NOMO-1 treated with dmso at 0.1 percent for 144 hours (cell line): Measurements from ENCODE around the gene SORBS2.
"Not testable (repeated sequence)": the region's sequence is repeated elsewhere in the genome, so short reads cannot be mapped to it uniquely, and the experiment has no call there.

Experiments used
- DNase-seq: peaks from one replicate; lab custom pipeline; 2025; ENCODE audit not compliant: unreplicated experiment; lab: John Stamatoyannopoulos, UW

SORBS2 gene

DNA sequence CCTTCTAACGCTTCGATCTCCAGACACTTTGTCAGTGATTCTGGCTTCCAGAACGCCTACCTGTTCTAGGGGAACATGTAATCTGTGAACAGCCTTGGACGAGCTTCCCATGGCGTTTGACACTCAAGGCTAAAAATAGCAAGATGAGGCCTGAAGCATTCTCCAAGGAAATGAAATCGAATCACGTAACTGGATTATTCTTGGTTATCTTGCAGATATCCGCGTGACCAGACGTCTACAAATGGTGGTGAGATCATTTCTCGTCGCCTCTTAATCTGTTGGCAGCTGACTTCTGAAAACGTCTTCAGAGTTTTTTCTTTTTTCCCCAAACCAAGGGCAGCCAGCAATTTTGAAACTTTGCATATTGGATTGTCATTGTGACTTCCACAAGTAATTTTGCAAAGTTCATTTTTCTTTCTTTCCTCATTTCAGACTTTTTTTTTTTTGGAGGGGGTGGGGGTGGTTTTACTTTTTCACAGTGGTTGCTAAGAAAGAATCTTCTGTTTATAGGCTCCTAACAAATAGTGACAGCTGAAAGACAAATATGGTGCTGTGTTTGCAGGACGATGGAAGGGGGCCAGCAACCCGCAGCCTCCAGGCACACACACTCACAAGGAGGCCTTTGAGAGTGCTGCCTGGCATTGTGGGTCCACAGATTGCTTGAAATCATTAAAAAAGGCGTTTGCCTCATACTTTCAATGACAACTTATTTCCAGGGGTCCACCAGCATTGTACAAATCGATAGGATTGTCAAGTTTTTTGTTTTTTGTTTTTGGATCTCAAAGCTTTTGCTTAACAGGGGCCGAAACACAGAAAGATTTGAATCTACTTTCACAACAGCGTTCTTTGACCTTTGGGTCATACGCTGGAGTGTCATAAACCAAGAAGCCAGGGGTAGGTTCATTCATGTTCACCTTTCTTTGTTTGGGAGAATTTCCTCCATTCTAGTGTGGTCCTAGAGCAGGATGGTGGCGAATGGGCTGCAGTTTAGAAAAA, 244.3 kb downstream of the SORBS2 start:
- DNase-seq, result no peak

DNA sequence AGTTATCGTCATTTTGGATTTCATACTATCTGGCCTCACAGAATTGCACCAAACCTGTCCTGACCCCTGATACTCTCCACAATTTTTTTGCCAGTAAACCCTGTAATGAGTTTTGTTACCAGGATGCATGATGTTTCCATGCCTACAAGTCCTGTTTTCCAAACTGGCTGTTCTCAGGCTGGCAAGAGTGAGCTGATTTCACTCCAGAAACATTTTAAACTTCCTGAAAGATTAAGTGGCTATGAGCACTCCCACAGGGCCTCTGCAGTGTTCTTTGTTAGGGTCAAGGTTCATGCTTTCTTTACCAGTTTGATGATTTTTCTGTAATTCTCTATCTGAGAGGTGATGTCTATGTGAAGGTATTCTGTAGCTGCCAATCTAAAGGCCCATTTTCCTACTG, 245.0 kb downstream of the SORBS2 start:
- no peak for DNase-seq

DNA sequence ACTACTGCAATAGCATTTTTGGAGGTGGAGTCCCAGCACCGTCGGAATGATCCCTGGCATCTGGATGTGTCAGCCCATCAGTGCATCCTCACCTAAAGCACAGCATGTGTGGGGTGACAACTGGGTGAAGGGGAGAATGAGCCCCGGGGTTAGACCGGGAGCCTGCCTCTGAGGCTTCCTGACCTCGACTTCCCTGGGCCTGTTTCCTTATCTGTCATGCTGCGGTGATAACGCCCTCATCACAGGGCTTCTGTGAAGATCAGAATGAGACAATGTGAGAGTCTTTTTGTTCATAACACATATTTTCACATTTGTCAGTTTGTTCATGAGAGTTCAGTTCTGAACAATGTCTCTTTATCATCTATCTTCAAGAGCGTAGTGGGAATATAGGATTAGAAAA, 245.6 kb downstream of the SORBS2 start:
- no peak for DNase-seq

DNA sequence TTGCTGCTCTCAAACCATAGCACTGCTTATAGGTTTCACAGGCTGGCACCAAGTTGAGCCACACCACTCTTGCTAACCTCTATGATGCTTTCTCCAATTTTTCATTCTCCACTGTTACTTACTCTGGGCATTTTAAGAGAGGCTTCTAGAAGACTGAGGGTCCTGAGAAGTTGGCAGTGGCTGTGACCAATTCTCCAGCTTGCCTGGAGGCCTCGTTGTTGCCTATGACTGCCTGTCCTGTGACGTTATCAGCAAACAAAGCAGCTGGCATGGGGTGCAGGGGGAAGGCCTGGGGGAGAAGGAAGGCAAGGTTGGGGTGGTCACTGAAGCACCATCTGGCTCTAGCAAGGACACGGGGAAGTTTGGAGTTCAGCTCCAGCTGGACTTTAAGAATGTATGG, 246.3 kb downstream of the SORBS2 start:
- DNase-seq, result no peak

DNA sequence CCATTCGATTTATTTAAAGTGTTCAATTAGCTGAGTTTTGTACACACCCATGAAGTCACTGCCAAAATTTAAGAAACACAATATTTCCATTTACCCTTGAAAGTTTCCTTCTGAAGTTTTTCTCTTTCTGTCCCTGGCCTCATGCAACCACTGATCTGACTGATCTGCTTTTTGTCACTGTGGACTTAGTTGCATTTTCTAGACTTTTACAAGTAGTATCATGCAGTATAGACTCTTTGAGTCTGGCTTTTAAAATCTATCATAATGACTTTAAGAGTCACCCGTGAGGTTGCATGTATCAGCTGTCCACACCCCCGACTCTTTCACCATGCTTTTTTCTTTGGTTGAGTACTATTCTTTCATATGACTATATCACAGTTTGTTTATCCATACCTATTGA, 247.6 kb downstream of the SORBS2 start:
- no peak for DNase-seq

DNA sequence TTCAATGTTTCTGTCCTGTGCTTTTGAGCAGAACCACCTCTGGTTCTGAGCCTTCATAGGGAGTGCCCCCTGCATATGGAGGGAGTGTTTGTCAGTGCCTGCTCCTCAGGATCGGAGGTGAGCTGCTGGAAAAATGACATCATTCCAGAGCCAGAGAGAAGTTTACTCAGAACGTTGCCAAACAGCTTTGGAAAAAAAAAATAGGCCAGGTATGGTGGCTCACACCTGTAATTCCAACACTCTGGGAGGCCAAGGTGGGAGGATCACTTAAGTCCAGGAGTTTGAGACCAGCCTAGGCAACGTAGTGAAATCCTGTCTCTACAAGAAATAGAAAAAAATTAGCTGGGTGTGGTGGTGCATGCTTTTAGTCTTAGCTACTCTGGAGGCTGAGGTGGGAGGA, 249.5 kb downstream of the SORBS2 start:
- DNase-seq, result no peak

DNA sequence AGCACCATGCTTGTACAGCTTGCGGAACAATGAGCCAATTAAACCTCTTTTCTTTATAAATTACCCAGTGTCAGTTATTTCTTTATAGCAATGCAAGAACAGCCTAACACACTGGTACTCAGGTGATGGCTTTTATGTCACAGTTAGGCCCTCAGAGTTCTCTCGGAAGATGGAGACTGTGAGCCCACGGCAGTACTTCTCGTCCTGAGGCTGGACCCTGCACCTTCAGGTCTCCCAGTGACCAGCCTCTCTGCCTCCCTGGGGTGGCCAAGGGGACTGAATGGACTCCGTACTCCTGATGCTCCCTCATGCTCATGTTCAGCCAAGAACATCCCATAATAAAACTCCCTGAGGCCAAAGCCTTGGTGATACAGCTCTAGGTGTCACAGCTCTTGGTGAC, 251.7 kb downstream of the SORBS2 start:
- DNase-seq, result no peak

DNA sequence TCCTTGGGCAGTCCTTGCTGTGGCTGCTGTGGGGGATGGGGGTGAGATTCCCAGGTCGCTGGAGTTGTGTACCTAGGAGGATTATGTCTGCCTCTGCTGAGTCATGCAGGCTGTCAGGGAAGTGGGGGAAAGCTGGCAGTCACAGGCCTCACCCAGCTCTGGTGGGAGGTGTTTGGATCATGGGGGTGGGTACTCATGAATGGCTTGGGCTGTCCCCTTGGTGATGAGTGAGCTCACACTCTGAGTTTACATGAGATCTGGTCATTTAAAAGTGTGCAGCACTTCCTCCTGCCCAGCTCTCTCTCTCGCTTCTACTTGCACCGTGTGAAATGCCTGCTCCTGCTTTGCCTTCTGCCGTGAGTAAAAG, 252.1 kb downstream of the SORBS2 start:
- no peak for DNase-seq

DNA sequence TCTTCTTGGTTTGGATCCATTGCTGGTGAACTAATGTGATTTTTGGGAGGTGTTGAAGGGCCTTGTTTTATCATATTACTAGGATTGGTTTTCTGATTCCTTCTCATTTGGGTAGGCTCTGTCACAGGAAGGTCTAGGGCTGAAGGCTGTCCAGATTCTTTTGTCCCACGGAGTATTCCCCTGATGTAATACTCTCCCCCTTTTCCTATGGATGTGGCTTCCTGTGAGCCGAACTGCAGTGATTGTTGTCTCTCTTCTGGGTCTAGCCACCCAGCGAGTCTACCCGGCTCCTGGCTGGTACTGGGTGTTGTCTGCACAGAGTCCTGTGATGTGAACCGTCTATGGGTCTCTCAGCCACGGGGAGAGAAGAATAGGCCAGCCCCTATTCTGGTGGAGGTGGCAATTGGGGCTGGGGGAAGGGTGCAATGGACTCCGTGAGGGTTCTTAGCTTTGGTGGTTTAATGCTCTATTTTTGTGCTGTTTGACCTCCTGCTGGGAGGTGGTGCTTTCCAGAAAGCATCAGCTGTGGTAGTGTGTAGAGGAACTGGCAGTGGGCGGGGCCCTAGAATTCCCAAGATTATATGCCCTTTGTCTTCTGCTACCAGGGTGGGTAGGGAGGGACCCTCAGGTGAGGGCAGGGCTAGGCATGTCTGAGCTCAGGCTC, 252.6 kb downstream of the SORBS2 start:
- DNase-seq, result not testable (repeated sequence)

DNA sequence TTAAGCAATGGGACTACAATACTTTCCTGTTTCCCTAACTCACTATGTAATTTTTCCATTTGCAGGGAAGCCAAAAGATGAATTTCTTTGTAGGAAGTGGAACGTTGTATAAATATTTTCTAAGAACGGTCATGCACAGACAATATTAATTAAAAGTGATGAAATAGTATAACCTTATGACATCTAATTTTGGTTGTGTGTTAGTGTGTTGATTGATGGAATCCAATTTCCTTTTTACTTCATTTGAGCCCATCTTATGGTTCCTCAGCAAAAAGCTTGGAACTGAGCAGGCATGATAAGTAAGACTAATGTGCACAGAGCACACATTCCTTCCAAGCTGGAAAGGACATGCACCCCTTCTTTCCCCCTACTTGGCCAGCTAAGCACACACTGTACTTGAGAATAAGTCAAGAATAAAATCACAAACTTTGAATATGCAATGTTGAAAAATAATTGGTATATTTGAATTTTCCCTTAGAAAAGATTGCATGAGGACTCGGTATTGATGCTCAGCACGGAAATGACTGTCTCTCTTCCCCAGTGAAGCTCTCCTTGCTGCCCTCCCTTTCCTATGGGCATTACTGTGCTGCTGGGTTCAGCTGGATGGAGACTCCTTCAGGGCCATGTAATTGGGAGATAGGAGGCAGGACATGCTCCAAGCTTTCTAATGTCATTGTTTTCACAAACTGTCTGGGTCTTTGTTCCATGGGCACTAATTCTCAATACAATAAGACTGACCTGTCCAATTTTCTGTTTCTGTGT, 257.4 kb downstream of the SORBS2 start:
- DNase-seq, result no peak

DNA sequence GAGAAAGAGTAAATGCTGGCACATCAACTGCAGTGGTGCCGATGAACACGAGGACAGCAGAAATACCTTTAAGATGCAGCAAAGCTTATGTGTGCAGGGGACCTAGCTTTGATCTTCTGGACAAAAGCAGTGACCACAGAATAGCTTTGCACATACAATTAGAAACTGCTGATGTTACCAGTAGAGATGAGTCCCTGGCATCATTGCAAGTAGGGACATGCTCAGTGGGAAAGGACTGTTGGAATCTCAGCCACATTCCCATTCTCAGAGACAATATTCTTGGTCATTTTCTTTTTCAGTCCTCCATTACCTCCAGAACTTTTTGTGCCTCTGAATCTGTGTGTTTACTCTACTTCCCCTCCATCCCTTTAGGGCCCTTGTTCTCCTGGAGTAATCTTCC, 259.7 kb downstream of the SORBS2 start:
- DNase-seq, result no peak

DNA sequence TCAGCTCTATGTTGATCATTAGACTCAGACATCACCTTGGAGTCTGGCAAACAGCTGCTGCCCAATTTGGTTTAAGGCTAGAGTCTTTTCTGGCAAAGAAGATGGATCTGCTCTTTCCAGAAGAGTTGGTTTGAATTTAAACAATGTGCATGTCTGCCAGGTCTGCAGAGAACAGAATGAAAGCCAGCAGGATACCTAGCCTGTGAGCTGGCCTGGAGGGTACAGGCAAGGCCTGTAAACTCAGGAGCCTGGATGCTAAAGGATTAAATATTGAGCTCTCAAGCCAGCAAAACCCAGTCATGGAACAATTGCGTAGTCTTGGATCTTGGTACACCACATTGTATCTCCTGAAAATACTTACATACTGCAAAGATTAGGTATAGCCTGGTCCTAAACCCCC, 261.1 kb downstream of the SORBS2 start:
- DNase-seq, result no peak

DNA sequence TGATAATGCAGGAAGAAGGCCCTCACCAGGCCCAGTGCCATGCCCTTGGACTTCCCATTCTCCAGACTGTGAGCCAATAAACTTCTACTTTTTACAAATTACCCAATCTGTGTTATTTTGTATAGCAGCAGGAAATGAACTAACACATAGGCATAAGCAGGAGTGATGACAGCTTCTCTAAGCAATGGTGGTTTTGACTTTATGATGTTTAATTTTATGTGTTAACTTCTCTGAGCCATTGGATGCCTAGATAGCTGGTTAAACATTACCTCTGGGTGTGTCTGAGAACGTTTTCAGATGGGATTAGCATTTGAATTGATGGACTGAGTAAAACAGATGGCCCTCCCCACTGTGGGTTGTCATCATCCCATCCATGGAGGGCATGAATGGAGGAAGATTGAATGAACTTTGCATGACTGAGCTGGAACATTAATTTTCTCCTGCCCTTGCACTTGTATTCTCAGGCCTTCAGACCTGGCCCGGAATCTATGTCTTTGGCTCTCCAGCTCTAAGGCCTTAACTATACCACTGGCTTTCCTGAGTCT, 262.8 kb downstream of the SORBS2 start:
- no peak for DNase-seq

DNA sequence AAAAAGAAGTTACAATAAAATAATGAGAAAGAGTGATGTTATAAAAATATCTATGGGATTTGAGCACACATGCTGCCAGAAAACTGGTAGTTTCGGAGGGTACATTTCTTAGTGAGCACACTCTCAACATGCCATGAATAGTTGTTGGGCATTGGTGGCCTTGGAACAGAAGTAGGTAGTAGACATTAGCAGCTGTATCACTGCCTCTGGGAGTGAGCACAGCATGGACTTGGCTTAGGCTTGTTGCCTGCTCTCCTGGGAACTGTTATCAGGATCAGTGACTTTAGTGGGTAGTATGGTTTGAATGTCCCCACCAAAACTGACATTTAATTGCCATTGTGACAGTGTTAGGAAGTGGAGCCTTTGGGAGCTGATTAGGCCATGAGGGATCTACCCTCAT, 263.4 kb downstream of the SORBS2 start:
- DNase-seq, result no peak

DNA sequence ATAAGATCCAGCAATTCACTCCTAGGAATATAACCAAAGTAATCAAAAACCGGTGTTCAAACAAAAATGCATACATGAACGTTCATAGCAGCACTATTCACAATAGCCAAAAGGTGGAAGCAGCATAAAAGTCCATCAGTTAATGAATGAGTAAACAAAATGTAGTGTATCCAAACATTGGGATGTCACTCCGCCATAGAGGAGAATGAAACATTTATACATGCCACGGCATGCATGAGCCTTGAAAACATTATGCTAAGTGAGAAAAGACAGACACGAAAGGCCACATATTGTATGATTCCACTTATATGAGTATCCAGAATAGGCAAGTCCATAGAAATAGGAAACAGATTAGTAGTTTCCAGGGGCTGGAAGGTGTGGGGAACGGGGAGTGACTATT, 265.7 kb downstream of the SORBS2 start:
- DNase-seq, result no peak

DNA sequence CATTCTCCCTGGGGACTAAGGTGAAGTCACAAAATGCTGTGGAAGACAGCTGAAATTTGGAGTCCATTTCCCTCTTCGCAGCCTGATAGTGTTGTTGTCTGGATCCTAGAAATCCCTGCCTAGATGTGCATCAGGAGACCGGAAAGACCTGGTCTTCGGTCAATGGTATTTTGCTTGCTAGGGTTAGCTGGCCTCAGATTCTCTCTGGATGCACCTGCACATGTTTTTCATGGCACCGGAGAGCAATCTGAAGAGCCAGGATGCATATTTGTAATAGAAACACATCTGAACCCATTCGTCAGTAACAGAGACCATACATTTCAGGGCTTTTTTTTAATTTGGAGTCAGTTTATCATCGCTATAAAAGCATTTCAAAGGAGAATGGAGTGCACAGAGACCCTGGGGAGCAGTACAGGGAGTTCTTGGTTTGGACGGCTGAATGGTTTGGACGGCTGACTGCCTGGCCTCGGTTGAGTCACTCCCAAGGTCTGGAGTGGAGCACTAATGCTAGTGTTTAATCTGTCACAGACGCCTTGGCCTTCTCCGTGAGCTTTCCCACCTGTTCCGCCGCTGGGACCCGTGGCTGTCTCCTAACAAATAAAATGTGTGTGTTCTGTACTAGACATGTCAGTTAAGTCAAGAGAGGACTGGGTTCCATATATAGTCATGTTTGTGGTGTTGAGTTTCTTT, 269.2 kb downstream of the SORBS2 start:
- DNase-seq, result no peak

DNA sequence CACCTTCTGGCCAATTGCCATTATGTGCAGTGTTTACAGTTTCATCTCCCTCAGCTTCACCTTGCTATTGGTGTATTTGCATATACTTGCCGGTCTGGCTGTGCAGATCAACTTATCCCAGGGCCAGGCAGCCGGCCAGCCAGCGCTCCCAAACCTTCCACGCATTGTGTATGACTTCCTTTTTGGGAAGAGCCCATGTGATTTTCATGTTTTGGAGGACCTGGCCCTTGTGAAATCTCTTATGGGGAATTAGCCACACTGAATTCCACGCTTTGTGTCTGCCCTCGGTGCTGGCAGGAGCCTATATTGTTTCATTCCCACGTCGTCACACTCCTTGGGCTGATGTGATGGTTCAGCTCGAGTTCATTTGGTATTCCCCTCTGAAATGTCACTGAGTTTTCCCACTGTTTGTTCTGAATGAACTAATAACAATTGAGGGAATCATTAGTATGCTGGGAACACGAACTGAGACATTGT, 270.7 kb downstream of the SORBS2 start:
- DNase-seq, result no peak

DNA sequence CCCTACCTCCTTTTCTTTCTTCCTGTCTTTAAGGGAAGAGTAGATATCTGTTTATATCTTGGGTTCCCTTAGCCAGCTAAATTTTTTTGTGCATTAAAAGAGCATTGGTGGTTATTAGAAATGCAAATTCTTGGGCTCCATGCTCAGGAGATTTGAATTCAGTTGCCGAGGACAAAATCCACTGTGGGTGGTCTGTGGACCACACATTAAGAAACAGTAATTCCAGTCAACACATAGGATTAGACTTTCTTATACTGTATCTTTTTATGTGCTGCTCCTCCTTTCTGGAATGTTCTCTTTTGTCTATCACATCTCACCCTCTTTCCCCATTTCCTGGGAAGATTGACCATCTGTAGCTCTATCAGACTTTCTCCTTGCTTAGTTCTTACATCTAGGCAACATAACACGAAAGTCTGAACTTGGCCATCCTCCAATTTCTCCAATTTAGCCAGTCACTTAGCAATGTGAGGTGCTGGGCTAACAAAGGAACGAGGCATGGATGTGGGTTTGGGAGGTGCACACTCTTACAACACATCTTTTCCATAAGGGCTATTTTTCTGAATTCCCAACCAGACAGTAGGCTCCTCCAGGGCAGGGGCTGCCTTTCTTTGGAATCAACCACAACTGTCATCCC, 271.4 kb downstream of the SORBS2 start:
- no peak for DNase-seq

DNA sequence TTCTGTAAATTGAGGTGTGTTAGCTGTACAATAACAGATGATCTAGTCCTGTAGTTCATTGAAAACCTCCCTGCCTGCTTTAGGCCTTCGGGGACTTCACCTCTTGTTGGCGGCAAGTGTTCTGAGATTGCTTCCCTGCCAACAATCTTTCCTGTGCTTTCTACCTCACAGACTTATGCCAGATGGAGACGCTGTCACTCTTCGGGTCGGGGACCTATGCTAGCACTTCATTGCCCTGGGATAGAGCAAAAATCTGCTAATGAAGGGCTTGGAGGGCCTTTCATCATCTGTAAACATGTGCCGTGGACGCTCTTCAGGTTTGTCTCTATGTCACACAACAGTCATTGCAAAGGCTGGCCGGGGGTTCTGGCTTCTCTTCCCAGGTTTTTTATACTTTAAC, 272.0 kb downstream of the SORBS2 start:
- DNase-seq, result no peak

DNA sequence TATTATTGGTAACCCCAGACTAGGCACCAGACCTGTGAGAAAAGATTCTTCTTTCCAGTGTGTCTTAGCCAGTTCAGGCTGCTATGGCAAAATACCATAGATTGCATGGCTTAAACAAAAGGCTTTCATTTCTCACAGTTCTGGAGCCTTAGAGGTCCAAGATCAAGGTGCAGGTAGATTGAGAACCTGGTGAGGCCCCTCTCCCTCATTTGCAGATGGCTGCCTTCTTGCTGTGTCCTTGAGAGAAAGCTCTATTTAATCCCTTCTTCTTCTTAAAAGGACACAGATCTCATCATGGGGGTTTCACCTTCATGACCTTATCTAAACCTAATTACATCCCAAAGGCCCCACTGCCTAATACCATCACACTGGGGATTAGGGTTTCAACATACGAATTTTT, 273.2 kb downstream of the SORBS2 start:
- DNase-seq, result no peak
